Adrenal gland (tissue), 12 donors: ENCODE data around the gene FCHSD1. TPM values are rescaled to one million over a fixed set of nuclear protein-coding genes. Genes with fewer than 3 reads are reported as not detected.

ENCODE experiments used
- DNase-seq, 7 donors: peaks; one replicate each; pipeline ENCODE4 v3.0.0-alpha.2; 2019 to 2020
- H3K27ac ChIP-seq, 5 donors: fragments of 200-600 bp; sonication (generic) in 4 of 5; 1 replicate in 3 of 5; 2 replicates in 2 of 5; pipeline versions ENCODE4 v1.5.1 to v1.8.0; 2016 to 2020; ENCODE audit warnings: mild to moderate bottlenecking in 1 of 5
- H3K27me3 ChIP-seq: fragments of 200-600 bp; 2 replicates; pipeline ENCODE4 v1.8.0; 2021
- H3K36me3 ChIP-seq, 2 donors: fragments of 200-600 bp; replicated peaks in 1 of 2; 1 replicate in 1 of 2; 2 replicates in 1 of 2; pipeline versions ENCODE4 v1.5.1 to v1.8.0; 2018 to 2022
- H3K4me1 ChIP-seq, 2 donors: fragments of 200-600 bp; replicated peaks in 1 of 2; 1 replicate in 1 of 2; 2 replicates in 1 of 2; pipeline versions ENCODE4 v1.5.1 to v1.8.0; 2018 to 2021
- H3K4me3 ChIP-seq, 4 donors: fragments of 200-600 bp; sonication (generic) in 3 of 4; one replicate each; pipeline ENCODE4 v1.5.1; 2016 to 2018
- H3K9me3 ChIP-seq, 3 donors: fragments of 200-600 bp; sonication (generic) in 1 of 3; replicated peaks in 1 of 3; 1 replicate in 2 of 3; 2 replicates in 1 of 3; pipeline versions ENCODE4 v1.5.1 to v1.8.0; 2016 to 2021
- POLR2A ChIP-seq, 2 donors: fragments of 450-650 bp; IDR thresholded peaks; one replicate each; pipeline ENCODE4 v1.6.1; 2017; ENCODE audit warnings: antibody characterized with exemption in 2 of 2, mild to moderate bottlenecking in 2 of 2, moderate library complexity in 1 of 2
- WGBS, 4 donors: extraction: QIAGEN DNeasy Blood & Tissue Kit in 2 of 4; methylation state at CpG; one replicate each; pipeline versions ENCODE4 v1.1.5 to v1.1.7; 2013 to 2017; 5-methylcytosine and 5-hydroxymethylcytosine counted together
- intact Hi-C, 2 donors: fragments of 100-400 bp; cut with DNase I; formaldehyde crosslinking; loops; one replicate each; pipeline versions ENCODE4 v1.14.1 to v1.15.0; 2022 to 2023
- polyA plus RNA-seq, 3 donors: library from polyadenylated mRNA; stranded (reverse); fragments of 200-250 nt in 2 of 3; fragments of 350-450 nt in 1 of 3; fragmentation: Illumina TruSeq in 1 of 3; extraction: RNeasy Lipid Tissue Mini Kit (QIAGEN cat#74804) in 1 of 3; gene quantifications; one replicate each; pipeline ENCODE4 v1.2.3, GENCODE V29; 2013 to 2014
- total RNA-seq, 9 donors: library from RNA; depleted of rRNA in 4 of 9; stranded (reverse); fragments of >200 nt in 4 of 9; fragments of 120-200 nt in 1 of 9; fragmentation: NEBNext Ultra II Directional in 1 of 9; extraction: Animal tissue kit (Norgen Biotek cat#: 25700) in 1 of 9; gene quantifications; one replicate each; pipeline versions ENCODE4 v1.1.0 to v1.2.4, GENCODE V29; 2013 to 2023
- TF ChIP-seq, protein P1 (sequence below), 6 experiments: fragments of 450-650 bp in 4 of 6; fragments of 200-600 bp in 2 of 6; sonication (generic) in 1 of 6; IDR thresholded peaks; 1 replicate in 5 of 6; 2 replicates in 1 of 6; pipeline versions ENCODE4 v1.5.1 to v1.8.0; 2016 to 2021; ENCODE audit warnings: antibody characterized with exemption in 6 of 6, mild to moderate bottlenecking in 2 of 6, moderate library complexity in 1 of 6
- donor health status: healthy with polysubstance abuse.
- donor health status: Bipolar disorder and iron deficiency.
- donor health status: DM: yes; HTN: yes; CAD: no.
- donor health status: DM: no; HTN: no; CAD: no.
- donor health status: DM: no; HTN: no; CAD: no.
- donor health status: DM: yes; HTN: yes; CAD: no.

The FCHSD1 gene
- total and polyA plus RNA-seq, 12 donors = 3.7 to 53.9 (median 16.9) TPM

DNA sequence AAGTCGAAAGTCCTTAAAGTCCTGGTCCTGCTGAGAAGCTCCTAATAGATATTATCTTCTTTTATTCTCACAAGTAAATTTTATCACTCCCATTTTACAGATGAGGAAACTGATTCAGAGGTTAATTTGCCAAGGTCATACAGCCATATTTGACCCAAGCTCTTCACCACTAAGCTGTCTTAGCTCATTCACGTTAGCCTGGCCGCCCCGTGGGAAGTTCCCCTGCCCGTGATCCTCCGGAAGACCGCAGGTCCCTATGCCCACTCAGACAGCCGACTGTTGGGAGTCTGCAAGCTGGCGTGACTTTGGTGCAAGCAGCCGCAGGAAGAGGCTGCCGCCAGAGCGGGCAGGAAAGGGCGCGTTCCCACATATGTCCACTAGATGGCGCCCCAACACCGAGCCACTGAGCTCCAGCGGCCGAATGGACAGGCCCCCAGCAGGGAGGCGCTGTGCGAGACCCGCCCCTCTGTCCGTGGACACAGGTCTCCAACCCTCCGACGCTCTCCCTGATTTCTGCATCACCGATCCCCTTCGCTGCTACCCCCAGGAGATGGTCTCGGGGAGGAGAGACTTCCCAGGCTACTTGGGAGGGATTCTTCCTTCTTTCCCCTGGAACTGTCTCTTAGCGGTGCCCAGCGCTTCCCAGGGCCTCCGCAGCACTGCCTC lies 40.8 kb upstream of the FCHSD1 start:
- intact Hi-C loops = loop anchor here (2.0 to 5.0 kb wide), 2 partner anchors 190 to 269 kb away; no protein-coding TSS in a partner anchor
- peak overlapping the region in 1 of 4 donors; percentile 25 for H3K4me3 ChIP-seq

GRCh38 chr5:141691286-141691866 lies 40.2 kb upstream of the FCHSD1 start:
- no peaks in the 10 kb centered on the region for H3K36me3 ChIP-seq
- peaks cover 0 to 4% of the 10 kb centered on the region in 2 donors for H3K4me1 ChIP-seq
- 58 to 61% (median 60%) methylated on average over 9 of the region's 9 CpGs for WGBS, 4 donors
- intact Hi-C loops = loop anchor here in 1 of 2 donors (5.0 kb wide), 1 partner anchor 191 kb away; no protein-coding TSS in a partner anchor
- H3K27ac ChIP-seq = no peak overlapping the region
- no peak overlapping the region for H3K4me3 ChIP-seq
- no peak for DNase-seq
- H3K9me3 ChIP-seq = no peaks in the 10 kb centered on the region
- no peaks in the 10 kb centered on the region for H3K27me3 ChIP-seq
- TF ChIP-seq, protein P1, sequence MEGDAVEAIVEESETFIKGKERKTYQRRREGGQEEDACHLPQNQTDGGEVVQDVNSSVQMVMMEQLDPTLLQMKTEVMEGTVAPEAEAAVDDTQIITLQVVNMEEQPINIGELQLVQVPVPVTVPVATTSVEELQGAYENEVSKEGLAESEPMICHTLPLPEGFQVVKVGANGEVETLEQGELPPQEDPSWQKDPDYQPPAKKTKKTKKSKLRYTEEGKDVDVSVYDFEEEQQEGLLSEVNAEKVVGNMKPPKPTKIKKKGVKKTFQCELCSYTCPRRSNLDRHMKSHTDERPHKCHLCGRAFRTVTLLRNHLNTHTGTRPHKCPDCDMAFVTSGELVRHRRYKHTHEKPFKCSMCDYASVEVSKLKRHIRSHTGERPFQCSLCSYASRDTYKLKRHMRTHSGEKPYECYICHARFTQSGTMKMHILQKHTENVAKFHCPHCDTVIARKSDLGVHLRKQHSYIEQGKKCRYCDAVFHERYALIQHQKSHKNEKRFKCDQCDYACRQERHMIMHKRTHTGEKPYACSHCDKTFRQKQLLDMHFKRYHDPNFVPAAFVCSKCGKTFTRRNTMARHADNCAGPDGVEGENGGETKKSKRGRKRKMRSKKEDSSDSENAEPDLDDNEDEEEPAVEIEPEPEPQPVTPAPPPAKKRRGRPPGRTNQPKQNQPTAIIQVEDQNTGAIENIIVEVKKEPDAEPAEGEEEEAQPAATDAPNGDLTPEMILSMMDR (IDR thresholded peaks at IDR 0.05) = no peak
- TF ChIP-seq POLR2A (IDR thresholded peaks at IDR 0.05) = no peak

More for the DNA sequence above, 40.8 kb upstream of the FCHSD1 start:
- Histone ChIP-seq H3K27me3 (peaks cover under 1% of the 10 kb centered on the region), H3K9me3 (no peaks in the 10 kb centered on the region), H3K27ac (no peak overlapping the region), H3K36me3 (no peaks in the 10 kb centered on the region), H3K4me1 (peaks cover 0 to 4% of the 10 kb centered on the region in 2 donors)
- peak; percentile 74 to 94 (median 86) for DNase-seq
- TF ChIP-seq, protein P1 (IDR thresholded peaks at IDR 0.05) = peak; percentile 95 to 99 (median 98)
- no peak for TF ChIP-seq POLR2A (IDR thresholded peaks at IDR 0.05)
- WGBS, 4 donors = 2 to 4% (median 3%) methylated on average over 17 to 30 of the region's 30 CpGs

DNA sequence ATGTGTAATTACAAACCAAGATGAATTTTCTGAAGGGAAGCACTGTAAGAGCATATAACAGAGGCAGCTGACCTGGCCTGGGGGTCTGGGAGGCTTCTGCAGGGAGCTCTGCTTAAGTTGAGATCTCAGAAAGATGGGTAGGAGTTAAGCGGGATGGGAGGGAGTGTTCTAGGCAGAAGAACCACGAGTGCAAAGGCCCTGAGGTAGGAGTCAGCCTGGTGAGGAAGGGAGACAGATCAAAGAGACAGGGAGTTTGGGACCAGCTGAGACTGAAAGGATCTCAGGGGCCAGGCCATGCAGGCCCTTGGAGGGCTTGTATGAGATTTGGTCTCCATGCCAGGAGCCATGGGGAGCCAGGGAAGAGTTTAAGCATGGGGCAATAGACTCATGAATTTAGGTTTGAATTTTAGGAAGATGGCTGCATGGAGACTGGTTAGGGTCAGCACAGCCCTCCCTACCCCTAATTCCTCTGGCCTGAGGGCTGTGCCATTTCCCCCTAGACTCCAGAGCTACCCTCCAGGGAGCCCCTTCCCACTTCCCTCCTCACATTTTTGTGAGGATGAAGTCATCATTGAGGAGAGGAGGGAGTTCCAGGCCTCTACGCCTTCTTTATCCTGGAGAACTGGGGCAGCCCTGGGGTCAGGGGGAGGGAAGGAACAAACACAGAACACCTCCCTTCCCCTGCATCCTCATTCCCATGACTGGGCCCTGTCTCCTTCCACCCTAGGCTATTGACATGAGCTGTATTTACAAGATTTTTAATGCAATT lies 35.6 kb upstream of the FCHSD1 start:
- 72 to 80% (median 76%) methylated on average over 3 of the region's 3 CpGs for WGBS, 4 donors
- no peak for DNase-seq
- Histone ChIP-seq H3K27ac (no peak overlapping the region), H3K4me1 (peaks cover 5 to 6% of the 10 kb centered on the region in 2 donors), H3K9me3 (no peaks in the 10 kb centered on the region), H3K27me3 (no peaks in the 10 kb centered on the region), H3K4me3 (no peak overlapping the region), H3K36me3 (no peaks in the 10 kb centered on the region)
- TF ChIP-seq POLR2A (IDR thresholded peaks at IDR 0.05) = no peak
- TF ChIP-seq, protein P1 (IDR thresholded peaks at IDR 0.05) = no peak
- intact Hi-C loops = no loop called here

DNA sequence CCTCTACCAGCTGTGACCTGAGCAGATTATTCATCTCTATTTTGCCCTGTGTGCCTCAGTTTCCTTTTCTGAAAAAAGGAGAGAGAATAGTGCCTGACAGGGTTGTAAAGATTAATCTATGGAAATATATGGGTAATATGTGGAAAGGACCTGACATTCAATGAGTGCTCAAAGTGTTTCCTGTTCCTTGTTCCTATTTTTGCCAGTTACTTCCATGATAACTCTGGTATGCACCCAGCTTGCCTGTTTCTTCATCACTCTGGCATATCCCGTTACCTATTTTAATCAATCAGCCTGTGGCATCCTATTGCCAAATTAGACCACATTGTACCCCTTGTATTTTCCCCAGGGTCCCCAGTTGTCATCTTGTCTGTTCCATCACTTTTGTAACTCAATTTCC lies 34.4 kb upstream of the FCHSD1 start:
- intact Hi-C loops = no loop called here

More for the DNA sequence above, 34.4 kb upstream of the FCHSD1 start:
- no peaks in the 10 kb centered on the region for H3K9me3 ChIP-seq
- no peaks in the 10 kb centered on the region for H3K36me3 ChIP-seq
- H3K4me3 ChIP-seq = no peak overlapping the region
- H3K4me1 ChIP-seq = peaks cover 10 to 15% of the 10 kb centered on the region in 2 donors
- no peak for TF ChIP-seq POLR2A (IDR thresholded peaks at IDR 0.05)
- no peaks in the 10 kb centered on the region for H3K27me3 ChIP-seq
- no peak overlapping the region for H3K27ac ChIP-seq
- DNase-seq = no peak
- 70 to 85% (median 72%) methylated on average over 1 of the region's 1 CpG for WGBS, 4 donors
